Mammary epithelial cell (primary cell): ENCODE results near the gene HAUS8.

ENCODE experiments used
- CTCF ChIP-seq, 2 donors: IDR thresholded peaks in 1 of 2; conservative IDR thresholded peaks in 1 of 2; 2 replicates each; pipeline ENCODE4 v1.5.1; 2011 to 2012; ENCODE audit warnings: inconsistent platforms in 2 of 2, low read length in 2 of 2, mild to moderate bottlenecking in 2 of 2, control low read depth in 1 of 2, low read depth in 1 of 2; ENCODE audit not compliant: insufficient read depth in 1 of 2; ENCODE audit errors: extremely low read depth in 1 of 2
- EZH2 ChIP-seq: IDR thresholded peaks from 2 replicates; pipeline ENCODE4 v1.6.1; 2012; ENCODE audit warnings: low read length, inconsistent platforms, borderline replicate concordance

GRCh38 chr19:17109962-17110598, 34.8 kb upstream of the HAUS8 start:
- TF ChIP-seq CTCF (conservative IDR thresholded peaks at IDR 0.05 in 1 of 2, IDR thresholded peaks at IDR 0.05 in 1 of 2; ENCODE audit: extremely low read depth in 1 of 2, insufficient read depth in 1 of 2, low read depth in 1 of 2, low read length in 2 of 2) (no peak), EZH2 (no peak)
